Neural progenitor cell (in vitro differentiated cells): ENCODE results near the gene ZNF69.

Experiments
- EZH2 ChIP-seq: fragments of 200-600 bp; sonication (generic); IDR thresholded peaks from 2 replicates; pipeline ENCODE4 v1.6.1; 2017; ENCODE audit warnings: antibody characterized with exemption, mild to moderate bottlenecking, moderate library complexity
- TF ChIP-seq, protein P1 (sequence below): fragments of 200-600 bp; sonication (generic); IDR thresholded peaks from 2 replicates; pipeline ENCODE4 v1.5.1; 2017; ENCODE audit warnings: antibody characterized with exemption, mild to moderate bottlenecking

DNA sequence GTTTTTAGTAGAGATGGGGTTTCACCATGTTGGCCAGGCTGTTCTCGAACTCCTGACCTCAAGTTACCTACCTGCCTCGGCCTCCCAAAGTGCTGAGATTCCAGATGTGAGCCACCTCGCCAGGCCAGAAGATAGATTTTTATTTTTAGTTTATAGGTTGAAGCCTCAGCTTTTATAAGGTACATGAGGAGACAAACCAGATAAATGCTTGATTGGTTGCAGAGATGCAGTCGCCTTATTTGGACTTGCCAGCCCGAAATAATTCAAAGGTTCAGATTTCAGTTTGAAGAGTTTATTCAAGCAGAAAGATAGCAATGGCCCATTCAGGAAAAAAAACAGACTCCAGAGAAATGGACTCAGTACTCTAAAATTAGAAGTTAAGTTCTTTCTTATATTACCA, 3.1 kb downstream of the ZNF69 start:
- TF ChIP-seq, protein P1, sequence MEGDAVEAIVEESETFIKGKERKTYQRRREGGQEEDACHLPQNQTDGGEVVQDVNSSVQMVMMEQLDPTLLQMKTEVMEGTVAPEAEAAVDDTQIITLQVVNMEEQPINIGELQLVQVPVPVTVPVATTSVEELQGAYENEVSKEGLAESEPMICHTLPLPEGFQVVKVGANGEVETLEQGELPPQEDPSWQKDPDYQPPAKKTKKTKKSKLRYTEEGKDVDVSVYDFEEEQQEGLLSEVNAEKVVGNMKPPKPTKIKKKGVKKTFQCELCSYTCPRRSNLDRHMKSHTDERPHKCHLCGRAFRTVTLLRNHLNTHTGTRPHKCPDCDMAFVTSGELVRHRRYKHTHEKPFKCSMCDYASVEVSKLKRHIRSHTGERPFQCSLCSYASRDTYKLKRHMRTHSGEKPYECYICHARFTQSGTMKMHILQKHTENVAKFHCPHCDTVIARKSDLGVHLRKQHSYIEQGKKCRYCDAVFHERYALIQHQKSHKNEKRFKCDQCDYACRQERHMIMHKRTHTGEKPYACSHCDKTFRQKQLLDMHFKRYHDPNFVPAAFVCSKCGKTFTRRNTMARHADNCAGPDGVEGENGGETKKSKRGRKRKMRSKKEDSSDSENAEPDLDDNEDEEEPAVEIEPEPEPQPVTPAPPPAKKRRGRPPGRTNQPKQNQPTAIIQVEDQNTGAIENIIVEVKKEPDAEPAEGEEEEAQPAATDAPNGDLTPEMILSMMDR = no peak
- no peak for TF ChIP-seq EZH2
